Putamen (tissue), 1 donor: ENCODE results near the gene UGT1A5.
"Not testable (repeated sequence)": the region's sequence is repeated elsewhere in the genome, so short reads cannot be mapped to it uniquely, and the experiment has no call there.

Experiments used
- DNase-seq: peaks from one replicate; pipeline ENCODE4 v3.0.0-alpha.2; 2016; ENCODE audit warnings: low spot score

The UGT1A5 gene

DNA sequence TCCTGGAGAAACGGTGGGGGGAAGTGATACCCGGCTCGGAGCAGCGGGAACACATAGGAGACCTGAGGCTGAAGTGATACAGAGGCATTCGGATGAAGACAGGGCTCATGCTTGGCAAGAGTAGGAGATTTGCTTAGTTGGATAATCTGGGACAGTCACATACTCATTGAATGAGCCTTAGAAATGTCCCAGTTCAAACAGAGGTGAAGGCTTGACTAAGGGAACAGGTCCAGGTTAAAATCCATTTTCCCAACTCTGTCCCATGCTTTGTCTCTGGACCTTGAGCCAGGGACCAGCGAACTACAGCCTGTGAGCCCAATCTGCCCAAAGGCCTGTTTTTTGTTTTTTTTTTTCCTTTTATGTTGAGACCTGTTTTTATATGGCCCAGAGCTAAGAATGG lies 18.7 kb upstream of the UGT1A5 start:
- no peak for DNase-seq

DNA sequence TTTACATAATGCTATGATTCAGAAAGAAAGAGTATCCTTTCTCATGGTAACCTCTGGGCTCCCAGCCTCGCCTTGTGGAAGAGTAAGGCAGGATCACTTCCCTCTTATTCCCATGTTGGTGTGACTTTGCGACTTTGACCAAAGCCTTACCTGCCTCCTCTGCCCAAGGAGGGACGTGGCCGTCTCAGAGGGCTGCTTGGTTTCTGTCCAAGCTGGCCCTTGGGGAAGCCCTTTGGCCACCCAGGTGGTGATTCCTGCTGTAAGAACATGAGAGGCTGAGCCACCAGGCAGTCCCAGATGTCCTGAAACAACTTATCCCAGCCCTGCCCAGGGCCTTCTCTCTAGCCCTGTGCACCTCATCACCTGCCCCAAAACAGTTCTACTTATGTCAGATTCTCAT lies 14.0 kb upstream of the UGT1A5 start:
- DNase-seq: no peak

DNA sequence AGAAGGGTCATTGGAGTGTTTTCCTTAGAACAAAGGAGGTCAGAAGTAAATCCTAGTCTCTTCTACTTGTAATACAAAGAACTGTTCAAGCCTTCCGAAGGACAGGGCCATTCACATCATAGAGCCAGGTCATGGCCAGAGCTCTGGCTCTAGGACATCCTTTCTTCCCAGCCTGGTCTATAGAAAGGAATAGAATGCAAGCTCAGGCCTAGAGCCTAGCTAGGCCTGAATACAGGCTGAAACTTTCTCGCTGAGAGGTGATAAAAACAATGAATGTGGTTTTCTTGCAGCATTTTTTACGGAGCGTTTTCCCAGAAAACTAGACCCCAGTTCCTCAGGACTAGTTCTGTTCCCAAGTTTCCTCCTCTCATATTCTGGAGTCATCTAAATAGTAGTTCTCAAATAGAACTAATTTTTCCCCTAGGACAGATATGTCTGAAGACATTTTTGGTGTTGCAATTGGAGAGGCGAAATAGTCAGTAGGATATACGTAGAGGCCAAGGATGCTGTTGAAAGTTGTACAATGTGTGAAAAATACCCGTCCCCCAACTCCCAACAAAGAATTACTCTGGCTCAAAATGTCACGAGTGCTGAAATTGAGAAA lies 13.2 kb upstream of the UGT1A5 start:
- DNase-seq: no peak

DNA sequence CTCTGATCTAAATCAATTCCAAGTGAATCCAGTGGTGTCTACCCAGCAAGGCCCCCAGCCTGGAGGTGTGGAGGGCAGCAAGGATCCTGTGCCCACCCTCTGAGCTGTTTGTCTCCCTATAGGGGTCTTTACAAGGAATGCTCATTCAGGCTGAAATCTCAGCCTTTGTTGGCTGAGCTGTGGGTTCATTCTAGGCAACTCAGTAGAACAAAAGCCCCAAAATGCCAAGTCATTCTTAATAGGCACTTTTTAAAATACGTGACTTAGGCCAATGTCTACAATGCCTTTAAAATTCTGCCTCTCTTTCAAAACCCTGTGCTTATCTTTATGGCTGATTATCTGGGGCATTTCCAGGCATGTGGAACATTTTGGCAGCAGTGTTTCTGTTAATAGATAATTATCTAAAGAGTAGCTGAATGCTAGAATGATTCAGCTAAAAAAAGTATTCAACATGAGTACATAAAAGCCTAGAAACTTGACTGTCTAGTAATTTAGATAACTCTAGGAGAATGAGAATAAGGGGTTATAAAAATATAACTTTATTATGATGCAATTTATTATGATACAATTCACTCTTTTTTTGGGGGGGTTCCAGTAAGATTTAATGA lies 12.6 kb upstream of the UGT1A5 start:
- peak; percentile 11 for DNase-seq

DNA sequence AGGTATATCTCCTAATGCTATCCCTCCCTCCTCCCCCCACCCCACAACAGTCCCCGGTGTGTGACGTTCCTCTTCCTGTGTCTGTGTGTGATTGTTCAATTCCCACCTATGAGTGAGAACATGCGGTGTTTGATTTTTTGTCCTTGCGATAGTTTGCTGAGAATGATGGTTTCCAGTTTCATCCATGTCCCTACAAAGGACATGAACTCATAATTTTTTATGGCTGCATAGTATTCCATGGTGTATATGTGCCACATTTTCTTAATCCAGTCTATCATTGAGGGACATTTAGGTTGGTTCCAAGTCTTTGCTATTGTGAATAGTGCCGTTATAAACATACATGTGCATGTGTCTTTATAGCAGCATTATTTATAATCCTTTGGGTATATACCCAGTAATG lies 11.9 kb upstream of the UGT1A5 start:
- not testable (repeated sequence) for DNase-seq

GRCh38 chr2:233702238-233702637 lies 10.5 kb upstream of the UGT1A5 start:
- no peak for DNase-seq

- DNase-seq: no peak
These were observed 6.7 kb upstream of the UGT1A5 start for GRCh38 chr2:233705911-233706506.

- no peak for DNase-seq
These were observed 6.0 kb upstream of the UGT1A5 start for GRCh38 chr2:233706720-233707119.

- DNase-seq: no peak
These were observed 4.6 kb upstream of the UGT1A5 start for GRCh38 chr2:233707940-233708644.

DNA sequence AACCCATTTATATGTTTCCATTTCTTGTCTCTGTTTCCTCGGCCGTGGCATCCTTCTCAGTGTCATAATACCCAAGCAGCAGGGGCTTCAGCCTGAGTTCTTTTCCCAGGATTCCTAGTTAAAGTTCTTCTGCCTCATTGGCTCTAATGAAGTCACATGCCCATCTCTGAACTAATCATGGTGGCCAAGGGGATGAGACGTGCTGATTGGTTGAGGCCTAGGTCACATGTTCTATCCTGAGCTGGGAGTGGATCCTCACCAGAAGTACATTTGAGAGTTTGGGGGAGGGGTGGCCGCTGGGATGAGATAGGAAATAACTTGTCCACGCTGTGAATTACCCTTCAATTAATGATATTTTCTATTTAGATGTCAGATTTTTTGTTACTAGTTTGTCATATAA lies 3.8 kb upstream of the UGT1A5 start:
- DNase-seq: no peak

GRCh38 chr2:233711312-233712008 lies 1.2 kb upstream of the UGT1A5 start:
- DNase-seq: peak; percentile 28

DNA sequence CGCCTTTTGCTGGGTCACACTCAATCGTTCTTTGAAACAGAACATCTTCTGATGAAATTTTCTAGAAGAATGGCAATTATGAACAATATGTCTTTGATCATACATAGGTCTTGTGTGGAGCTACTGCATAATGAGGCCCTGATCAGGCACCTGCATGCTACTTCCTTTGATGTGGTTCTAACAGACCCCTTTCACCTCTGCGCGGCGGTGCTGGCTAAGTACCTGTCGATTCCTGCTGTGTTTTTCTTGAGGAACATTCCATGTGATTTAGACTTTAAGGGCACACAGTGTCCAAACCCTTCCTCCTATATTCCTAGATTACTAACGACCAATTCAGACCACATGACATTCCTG lies 532 bp downstream of the UGT1A5 start:
- no peak for DNase-seq

DNA sequence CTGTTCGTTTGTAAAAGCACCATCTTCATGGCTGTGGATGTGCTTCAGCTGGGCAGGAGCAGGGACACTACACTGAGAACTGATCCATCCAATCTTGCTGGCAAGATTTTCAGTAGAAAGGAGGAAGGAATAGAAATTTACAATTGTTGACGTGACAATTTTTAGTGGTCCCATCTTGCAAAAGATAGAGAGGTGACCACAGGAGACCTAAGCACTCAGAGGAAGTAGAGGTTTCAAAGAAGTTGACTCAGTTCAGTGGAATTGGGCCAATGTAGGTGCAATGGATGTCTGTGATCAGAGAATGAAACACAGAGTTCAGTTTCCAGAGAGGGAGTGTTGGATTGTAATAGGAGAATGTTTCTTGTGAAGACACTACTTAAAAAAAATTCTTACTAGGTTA lies 1.4 kb downstream of the UGT1A5 start:
- DNase-seq: no peak

GRCh38 chr2:233718552-233718951 lies 5.8 kb downstream of the UGT1A5 start, which contains the start of gene UGT1A4:
Gene UGT1A4 (plus strand): TSS chr2:233718736. CDS start chr2:233718821, 85 bp downstream.
- DNase-seq: no peak

DNA sequence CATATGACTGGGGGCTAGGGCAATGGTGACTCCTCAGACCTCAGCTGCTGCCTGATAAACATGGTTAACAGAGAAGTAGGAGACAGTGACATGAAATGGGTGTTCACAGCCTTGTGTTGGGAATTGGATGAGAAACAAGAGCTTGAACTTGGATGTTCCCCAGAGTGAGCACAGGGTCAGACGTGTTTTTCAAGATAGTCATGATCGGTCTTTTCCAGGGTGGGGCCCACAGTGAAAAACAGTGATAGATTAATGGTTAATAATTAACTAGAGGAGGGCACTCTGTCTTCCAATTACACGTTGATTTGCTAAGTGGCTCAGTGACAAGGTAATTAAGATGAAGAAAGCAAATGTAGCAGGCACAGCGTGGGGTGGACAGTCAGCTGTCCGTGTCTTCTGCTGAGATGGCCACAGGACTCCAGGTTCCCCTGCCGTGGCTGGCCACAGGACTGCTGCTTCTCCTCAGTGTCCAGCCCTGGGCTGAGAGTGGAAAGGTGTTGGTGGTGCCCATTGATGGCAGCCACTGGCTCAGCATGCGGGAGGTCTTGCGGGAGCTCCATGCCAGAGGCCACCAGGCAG lies 16.1 kb downstream of the UGT1A5 start, which contains the start of gene UGT1A3:
Gene UGT1A3 (plus strand): TSS at position 320 of the 579 bp plus-strand sequence. CDS start 85 bp downstream, at position 405.
- DNase-seq: no peak

DNA sequence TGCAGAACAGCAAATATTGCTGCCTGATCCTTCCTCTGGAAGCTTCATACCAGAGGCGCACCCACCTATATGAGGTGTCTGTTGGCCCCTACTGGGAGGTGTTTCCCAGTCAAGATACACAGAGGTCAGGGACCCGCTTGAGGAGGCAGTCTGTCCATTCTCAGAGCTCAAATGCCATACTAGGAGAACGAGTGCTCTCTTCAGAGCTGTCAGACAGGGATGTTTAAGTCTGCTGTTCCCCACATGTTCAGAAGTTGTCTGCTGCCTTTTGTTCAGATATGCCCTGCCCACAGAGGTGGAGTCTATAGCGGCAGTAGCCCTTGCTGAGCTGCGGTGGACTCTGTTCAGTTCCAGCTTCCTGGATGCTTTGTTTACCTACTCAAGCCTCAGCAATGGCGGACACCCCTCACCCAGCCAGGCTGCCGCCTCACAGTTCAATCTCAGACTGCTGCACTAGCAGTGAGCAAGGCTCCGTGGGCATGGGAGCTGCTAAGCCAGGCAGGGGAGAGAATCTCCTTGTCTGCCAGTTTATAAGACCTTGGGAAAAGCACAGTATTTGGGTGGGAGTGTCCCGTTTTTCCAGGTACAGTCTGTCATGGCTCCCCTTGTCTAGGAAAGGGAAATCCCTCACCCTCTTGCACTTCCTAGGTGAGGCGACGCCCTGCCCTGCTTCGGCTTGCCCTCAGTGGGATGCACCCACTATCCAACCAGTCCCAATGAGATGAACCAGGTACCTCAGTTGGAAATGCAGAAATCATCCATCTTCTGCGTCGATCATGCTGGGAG lies 24.4 kb downstream of the UGT1A5 start:
- DNase-seq: not testable (repeated sequence)

GRCh38 chr2:233740870-233741269 lies 28.2 kb downstream of the UGT1A5 start:
- no peak for DNase-seq

GRCh38 chr2:233743464-233744259 lies 31.0 kb downstream of the UGT1A5 start:
- no peak for DNase-seq

DNA sequence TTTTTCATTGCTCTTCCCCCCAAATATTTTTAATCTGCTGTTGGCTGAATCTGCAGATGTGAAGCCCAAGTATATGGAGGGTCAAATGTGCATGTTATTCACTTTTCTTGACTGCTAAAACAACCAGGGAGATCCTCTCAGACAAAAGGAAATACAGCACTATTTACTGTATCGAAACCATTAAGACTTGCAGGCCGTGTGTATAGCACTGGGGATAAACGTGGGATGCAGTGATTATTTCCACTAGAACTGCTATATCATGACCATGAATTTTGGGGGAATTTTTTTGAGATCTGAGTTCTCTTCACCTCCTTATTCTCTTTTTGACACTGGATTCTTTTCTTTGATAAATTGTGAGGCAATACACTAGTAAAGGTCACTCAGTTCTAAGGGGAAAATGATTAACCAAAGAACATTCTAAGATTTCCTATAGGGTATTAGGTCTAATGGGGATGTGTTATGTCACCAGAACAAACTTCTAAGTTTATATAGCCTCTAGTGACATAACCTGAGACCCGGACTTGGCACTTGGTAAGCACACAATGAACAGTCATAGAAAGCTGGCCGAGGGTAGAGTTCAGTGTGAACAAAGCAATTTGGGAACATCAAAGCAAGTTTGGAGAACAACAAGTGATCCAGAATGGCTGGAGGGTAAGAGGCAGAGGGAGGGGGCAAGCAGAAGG lies 32.5 kb downstream of the UGT1A5 start:
- DNase-seq: no peak

- not testable (repeated sequence) for DNase-seq
These were observed 33.1 kb downstream of the UGT1A5 start for GRCh38 chr2:233745838-233746237.
